Measurements from ENCODE around the gene NFATC3.

The NFATC3 gene

DNA sequence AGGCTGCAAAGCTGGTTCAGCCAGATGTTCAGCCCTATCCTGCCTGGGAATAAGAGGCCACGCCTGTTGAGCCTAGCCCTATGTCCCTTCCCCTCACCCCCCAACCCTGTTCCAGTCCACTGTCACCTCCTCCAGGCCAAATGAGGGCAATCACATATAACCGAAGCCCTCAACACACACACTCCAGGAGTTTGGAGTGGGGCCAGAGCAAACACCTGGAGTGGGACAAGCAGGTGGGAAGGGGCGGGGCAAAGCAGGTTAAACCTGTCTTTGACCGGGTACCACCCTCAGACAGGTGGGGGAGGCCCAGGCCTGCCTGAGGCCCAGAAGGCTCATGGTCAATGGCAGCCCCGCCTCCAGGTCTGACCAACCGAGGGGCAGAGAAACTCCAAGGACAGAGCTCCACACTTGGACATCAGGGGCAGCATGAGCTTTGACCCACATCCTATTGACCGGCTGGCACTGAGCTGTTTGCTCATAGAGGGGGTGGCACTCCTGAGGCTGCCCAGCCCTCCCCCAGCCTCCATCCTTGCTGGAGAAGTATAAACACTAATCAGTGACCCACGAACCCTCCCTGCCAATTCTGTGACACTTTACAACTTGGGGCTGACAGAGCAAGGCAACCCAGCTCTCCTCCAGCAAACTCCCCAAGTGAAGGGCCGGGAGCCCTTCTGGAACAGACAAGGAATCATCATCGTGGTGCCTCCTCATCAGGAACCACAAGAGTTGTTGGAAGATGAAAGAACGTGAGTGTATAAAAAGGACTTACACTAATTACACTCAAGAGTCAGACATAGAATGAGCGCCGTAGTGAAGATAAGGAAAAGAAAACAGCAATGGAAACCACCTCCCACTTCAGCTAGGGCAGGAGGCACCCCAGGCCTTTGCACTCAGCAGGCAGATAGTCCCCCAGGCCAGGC, 149.3 kb downstream of the NFATC3 start:
- DNase-seq = no peak

DNA sequence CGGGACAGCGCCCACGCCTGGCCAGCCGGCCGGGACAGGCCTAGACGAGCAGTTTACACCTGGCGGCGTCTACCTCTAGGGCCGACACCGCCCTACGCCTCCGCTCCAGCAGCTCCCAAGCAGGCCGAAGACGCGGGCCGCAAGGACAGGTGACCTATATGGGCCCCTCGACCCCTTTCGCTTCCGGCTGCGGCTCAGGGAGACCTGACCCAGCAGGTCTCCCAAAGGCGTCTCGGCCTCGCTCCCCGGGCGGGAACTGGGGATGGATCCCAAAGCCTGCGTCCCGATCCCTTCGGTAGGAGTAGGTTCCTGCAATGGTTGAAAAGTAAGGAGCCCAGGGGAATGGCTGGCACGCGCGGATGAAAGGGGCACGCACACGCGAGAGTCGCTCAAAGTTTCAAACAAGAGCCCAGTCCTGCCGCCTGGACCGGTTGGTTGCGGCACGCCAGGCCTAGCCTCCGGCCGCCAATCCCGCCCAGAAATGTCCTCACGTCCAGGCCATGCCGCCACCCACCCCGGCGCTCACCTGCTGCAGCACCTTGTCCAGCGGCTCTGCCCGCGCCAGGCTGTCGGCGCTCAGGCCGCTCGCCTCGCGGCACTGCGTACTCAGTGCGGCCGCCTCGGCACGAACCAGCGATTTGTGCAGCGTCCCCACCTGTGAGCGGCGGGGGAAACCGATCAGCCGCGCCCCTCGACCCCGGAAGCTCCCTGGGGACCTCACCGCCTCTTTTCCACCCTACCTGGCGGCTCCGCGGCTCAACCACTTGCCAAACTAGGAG, 150.1 kb downstream of the NFATC3 start:
- DNase-seq = no peak

DNA sequence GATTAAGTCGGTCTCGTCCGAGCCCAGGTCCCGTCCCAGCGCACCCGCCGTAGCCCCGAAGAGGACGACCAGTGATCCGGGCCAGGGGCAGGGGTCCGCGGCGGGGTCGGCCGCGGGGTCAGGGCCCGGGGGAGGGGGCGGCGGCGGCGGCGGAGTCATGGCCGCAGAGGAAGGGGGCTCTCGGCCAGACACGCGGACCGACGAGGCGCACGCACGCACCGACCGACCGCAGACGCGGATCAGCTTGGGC, 150.6 kb downstream of the NFATC3 start, which contains the start of gene ESRP2:
Gene ESRP2, minus strand, starts transcription at position 241 of the 250 bp plus-strand sequence. Its CDS starts 82 bp downstream, at position 159.
- no peak for DNase-seq

DNA sequence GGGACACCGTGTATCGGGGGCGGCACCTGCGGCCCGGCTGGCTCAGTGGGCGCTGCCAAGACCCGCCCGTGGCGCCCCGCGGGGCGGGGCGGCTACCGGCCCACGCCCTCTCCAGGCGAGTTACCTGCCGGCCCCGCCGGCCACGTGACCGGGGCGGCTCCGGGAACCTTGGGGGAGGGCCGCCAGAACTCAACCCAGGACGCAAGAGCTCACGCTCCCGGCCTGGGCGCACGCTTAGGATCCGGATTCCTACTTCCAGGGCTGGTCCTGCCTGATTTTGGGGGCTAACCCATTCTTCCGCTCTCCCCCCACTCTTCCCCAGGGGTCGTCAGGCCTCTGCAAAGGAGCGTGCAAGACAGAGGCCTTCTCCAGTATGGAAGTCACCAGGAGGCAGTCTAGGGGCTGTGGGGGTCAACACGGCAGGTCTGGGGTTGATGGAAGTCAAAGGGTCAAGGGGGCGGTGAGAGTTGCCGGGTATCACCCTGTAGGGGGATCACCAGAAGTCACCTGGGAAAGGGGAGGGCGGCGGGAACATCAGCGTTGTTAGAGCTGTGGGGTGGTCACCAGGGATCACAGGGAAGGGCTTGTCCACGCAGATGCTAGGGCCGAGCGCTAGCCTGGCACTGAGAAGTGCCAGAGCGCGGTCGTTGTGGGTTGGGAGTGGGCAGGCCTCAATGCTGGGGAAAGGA, 151.1 kb downstream of the NFATC3 start:
- no peak for DNase-seq

GRCh38 chr16:68236826-68237242, 151.7 kb downstream of the NFATC3 start:
- DNase-seq = no peak

DNA sequence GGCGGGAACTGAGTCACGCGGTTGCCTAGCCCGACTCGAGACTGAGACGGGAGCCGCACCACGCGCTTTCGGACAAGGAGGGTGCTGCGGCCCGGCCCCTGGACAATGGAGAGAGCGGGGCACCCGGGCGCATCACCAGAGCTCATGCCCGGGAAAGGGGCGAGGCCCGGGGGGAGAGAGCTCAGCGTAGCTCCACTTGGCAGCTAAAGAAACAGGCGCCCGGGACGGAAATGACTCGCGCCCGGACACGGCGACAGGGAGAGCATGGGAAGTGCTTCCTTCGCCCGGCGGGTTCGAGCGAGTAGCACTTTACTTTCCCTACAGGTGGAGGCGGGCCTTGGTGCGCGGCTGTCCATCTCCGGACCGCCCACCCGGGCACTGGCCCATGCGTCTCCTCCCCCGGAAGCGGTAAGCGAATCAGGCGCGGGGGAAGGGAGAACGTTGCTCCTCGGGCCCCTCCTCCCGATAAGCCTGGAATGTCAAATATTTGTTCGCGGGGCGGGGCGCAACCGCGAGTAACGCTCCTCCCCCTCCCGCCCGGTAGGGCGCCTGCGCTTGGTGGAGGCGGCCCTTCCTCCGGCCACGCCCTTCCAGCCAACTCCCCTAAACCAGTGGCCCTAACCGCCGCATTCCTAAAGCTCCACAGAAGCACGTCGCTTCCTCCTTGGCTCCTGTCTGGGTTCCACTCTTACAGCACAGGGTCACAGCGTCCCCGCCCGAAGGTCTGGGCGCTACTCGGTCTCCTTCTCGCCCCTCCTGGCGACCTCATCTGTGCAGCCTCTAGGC, 152.3 kb downstream of the NFATC3 start:
- DNase-seq = peak; percentile 89

- no peak for DNase-seq
Observed at GRCh38 chr16:68238029-68238345, 152.8 kb downstream of the NFATC3 start.

DNA sequence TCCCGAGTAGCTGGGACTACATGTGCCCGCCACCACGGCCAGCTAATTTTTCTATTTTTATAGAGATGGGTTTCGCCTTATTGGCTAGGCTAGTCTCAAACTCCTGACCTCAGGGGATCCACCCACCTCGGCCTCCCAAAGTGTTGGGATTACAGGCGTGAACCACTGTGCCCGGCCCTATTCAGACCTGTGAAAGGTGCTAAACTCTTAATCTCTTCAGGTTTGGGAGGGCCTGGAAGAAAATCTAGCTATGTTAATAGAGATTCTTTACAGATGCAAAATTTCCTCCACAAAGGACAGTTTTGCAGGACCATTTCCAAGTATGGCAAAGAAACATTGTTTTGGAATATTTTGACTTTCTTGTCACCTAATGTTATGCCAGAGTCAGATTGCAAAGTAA, 156.9 kb downstream of the NFATC3 start:
- DNase-seq = no peak

- DNase-seq = no peak
Observed at GRCh38 chr16:68242926-68243858, 158.0 kb downstream of the NFATC3 start.

GRCh38 chr16:68244481-68244902, 159.3 kb downstream of the NFATC3 start:
- no peak for DNase-seq

DNA sequence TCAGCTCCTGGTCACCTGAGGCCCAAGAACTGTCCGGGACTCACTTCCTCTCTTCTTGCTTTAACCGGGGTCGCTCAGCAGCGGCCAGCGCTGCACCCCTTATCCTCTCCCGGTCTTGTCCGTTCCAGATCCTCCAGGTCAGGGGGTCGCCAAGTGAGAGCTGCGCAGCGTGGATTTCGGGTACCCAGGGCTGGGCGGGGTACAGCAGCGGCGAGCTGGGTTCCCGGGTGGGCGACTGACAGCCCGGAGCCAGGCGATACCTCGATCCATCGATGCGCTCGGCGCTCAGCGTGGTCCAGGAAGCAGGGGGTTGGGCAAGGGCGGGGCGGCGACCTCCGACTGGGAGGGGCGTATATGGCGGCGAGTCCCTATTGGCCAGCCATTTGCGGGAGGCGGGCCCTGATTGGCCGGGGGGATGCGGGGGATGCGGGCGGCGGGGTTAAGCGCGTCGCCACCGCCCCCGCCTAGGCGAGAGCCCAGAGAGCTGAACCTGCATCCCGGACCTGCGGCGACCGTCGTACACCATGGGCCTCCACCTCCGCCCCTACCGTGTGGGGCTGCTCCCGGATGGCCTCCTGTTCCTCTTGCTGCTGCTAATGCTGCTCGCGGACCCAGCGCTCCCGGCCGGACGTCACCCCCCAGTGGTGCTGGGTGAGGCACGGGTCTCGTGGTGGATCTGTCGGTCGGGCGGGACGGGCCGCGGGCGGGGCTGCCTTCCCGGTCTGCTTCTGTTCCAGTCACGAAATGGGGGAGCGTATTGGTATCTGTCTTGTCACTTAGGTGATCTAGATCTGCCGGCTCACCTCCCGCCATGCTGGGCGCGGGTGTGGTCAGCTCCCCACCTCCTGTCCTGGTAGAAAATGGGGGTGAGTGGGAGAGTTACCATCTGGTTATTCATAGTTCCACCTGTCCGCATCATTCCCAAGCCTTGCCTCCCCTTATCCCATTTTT, 160.0 kb downstream of the NFATC3 start, which contains the start of gene PLA2G15:
Gene PLA2G15, plus strand, starts transcription at position 471 of the 951 bp plus-strand sequence. Its CDS starts 54 bp downstream, at position 525.
- peak; percentile 69 for DNase-seq

GRCh38 chr16:68246121-68246520, 161.0 kb downstream of the NFATC3 start:
- DNase-seq = no peak

DNA sequence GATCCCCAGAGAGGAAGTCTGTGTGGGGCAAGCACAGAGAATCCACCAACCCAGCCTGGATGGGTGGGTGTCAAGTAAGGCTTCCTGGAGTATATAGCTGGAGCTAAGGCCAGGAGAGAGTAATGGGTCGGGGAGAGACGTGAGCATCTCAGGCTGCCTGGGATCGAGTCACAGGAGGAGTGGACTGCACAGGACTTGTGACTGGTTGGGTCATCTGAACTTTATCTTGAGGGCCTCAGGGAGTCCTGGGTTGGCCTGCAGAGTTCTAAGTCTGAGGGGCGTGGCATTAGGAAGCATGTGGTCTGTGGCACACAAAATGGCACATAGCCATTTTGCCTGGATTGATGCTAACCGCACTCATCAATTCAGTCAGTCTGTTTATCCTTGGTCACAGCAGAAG, 161.5 kb downstream of the NFATC3 start:
- no peak for DNase-seq

GRCh38 chr16:68247400-68247799, 162.2 kb downstream of the NFATC3 start:
- DNase-seq = no peak

- DNase-seq = no peak
Observed at GRCh38 chr16:68247932-68248331, 162.8 kb downstream of the NFATC3 start.

- DNase-seq = no peak
Observed at GRCh38 chr16:68249371-68249770, 164.2 kb downstream of the NFATC3 start.

DNA sequence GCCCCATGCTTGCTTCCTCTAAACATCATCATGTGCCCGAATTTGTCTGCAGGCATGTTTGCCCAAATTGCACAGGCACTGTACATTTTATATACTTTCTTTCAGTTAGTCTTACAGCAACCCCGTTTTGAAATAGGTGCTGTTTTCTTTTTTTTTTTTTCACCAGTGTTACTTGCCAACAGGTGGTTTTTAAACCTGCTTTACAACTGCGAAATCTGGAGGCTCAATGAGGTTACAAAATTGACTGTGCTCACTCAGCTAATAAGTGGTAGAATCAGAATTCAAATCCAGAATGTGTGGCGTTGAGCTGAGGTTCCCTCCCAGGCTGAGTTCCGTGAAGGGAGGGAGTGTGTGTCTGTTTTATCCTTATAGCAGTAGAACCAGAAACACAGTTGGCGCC, 165.8 kb downstream of the NFATC3 start:
- DNase-seq = no peak

- no peak for DNase-seq
Observed at GRCh38 chr16:68251832-68252231, 166.7 kb downstream of the NFATC3 start.

- no peak for DNase-seq
Observed at GRCh38 chr16:68252383-68252782, 167.2 kb downstream of the NFATC3 start.

- no peak for DNase-seq
Observed at GRCh38 chr16:68253721-68254120, 168.6 kb downstream of the NFATC3 start.
